Stomach (tissue), 4 donors: Measurements from ENCODE around the gene DOCK3.

Experiments used
- CTCF ChIP-seq, 7 experiments: fragments of 450-650 bp in 4 of 7; fragments of 200-600 bp in 3 of 7; sonication (generic) in 3 of 7; IDR thresholded peaks; one replicate each; pipeline ENCODE4 v1.5.1; 2016 to 2019; ENCODE audit warnings: antibody characterized with exemption in 7 of 7, control low read depth in 2 of 7, mild to moderate bottlenecking in 1 of 7
- POLR2AphosphoS5 ChIP-seq, 3 donors: sonication (generic); formaldehyde crosslinking; IDR thresholded peaks; one replicate each; pipeline ENCODE4 v1.6.1; 2016; ENCODE audit warnings: antibody characterized with exemption in 3 of 3

GRCh38 chr3:50724831-50725230, 50.1 kb downstream of the DOCK3 start:
- TF ChIP-seq POLR2AphosphoS5 (IDR thresholded peaks at IDR 0.05) (no peak), CTCF (IDR thresholded peaks at IDR 0.05) (no peak)
